CD4-positive, alpha-beta memory T cell (primary cell): Measurements from ENCODE around the gene ST6GALNAC3. TPM values are rescaled to one million over a fixed set of nuclear protein-coding genes. Genes with fewer than 3 reads are reported as not detected.

Experiments used
- CTCF ChIA-PET: fragments of 350-600 bp; sonication (Branson Sonifier 250); formaldehyde crosslinking; loops from one replicate; lab custom pipeline; 2021; ENCODE audit warnings: inconsistent platforms; ENCODE audit not compliant: partially characterized antibody; lab: Charles Lee
- POLR2A ChIA-PET: fragments of 350-600 bp; sonication (Branson Sonifier 250); formaldehyde crosslinking; loops from one replicate; lab custom pipeline; 2021; ENCODE audit not compliant: partially characterized antibody; lab: Charles Lee
- DNase-seq, 5 donors: peaks; one replicate each; pipeline versions ENCODE4 v3.0.0 to v3.0.0-alpha.2; 2020 to 2022; ENCODE audit warnings: mixed read lengths in 1 of 5
- H3K27ac ChIP-seq: one replicate; pipeline ENCODE4 v1.7.0; 2013; ENCODE audit warnings: low read depth, low read length
- H3K27me3 ChIP-seq: 2 replicates; pipeline ENCODE4 v1.7.0; 2013; ENCODE audit warnings: mild to moderate bottlenecking, low read length, moderate library complexity; ENCODE audit not compliant: insufficient read depth
- H3K36me3 ChIP-seq: 2 replicates; pipeline ENCODE4 v1.7.0; 2013; ENCODE audit warnings: mild to moderate bottlenecking, low read length, moderate library complexity; ENCODE audit not compliant: insufficient read depth
- H3K4me1 ChIP-seq: 2 replicates; pipeline ENCODE4 v1.7.0; 2013; ENCODE audit warnings: mild to moderate bottlenecking, low read length, moderate library complexity; ENCODE audit not compliant: insufficient read depth
- H3K4me3 ChIP-seq, 2 donors: one replicate each; pipeline ENCODE4 v1.7.0; 2013; ENCODE audit warnings: low read length in 2 of 2, mild to moderate bottlenecking in 1 of 2
- H3K9me3 ChIP-seq, 2 donors: one replicate each; pipeline ENCODE4 v1.7.0; 2013; ENCODE audit warnings: low read length in 2 of 2, control low read depth in 1 of 2; ENCODE audit not compliant: control insufficient read depth in 1 of 2
- H3K27ac Mint-ChIP-seq, 7 donors: one replicate each; pipeline ENCODE4 v1.8.0; 2020 to 2021; ENCODE audit warnings: mixed read lengths in 7 of 7, mild to moderate bottlenecking in 6 of 7, inconsistent platforms in 3 of 7, moderate library complexity in 3 of 7
- H3K27me3 Mint-ChIP-seq, 2 donors: one replicate each; pipeline ENCODE4 v1.8.0; 2020 to 2021; ENCODE audit warnings: mixed read lengths in 2 of 2
- H3K36me3 Mint-ChIP-seq, 2 donors: one replicate each; pipeline ENCODE4 v1.8.0; 2020 to 2021; ENCODE audit warnings: mixed read lengths in 2 of 2, inconsistent platforms in 1 of 2, mild to moderate bottlenecking in 1 of 2
- H3K4me1 Mint-ChIP-seq, 4 donors: one replicate each; pipeline ENCODE4 v1.8.0; 2020 to 2021; ENCODE audit warnings: mixed read lengths in 4 of 4, mild to moderate bottlenecking in 1 of 4
- H3K4me3 Mint-ChIP-seq, 8 donors: one replicate each; pipeline ENCODE4 v1.8.0; 2020 to 2021; ENCODE audit warnings: mixed read lengths in 8 of 8, mild to moderate bottlenecking in 7 of 8, moderate library complexity in 6 of 8, inconsistent platforms in 3 of 8
- H3K9me3 Mint-ChIP-seq, 8 donors: one replicate each; pipeline ENCODE4 v1.8.0; 2020 to 2021; ENCODE audit warnings: mixed read lengths in 8 of 8, mild to moderate bottlenecking in 5 of 8, inconsistent platforms in 3 of 8, moderate library complexity in 1 of 8
- intact Hi-C: fragments of 100-400 bp; cut with micrococcal nuclease; formaldehyde crosslinking; loops from one replicate; pipeline ENCODE4 v1.15.1; 2023
- polyA plus RNA-seq, 2 donors: library from polyadenylated mRNA; unstranded; fragments of 300-500 nt; fragmentation: Illumina TruSeq; gene quantifications; one replicate each; pipeline ENCODE4 v1.2.3, GENCODE V29; 2021
- total RNA-seq, 2 experiments: library from RNA; stranded (reverse); gene quantifications; one replicate each; pipeline ENCODE4 v1.2.3, GENCODE V29; 2021

ST6GALNAC3 gene
- total and polyA plus RNA-seq, 4 experiments from 2014 or later, result 0.47 to 1.2 (median 1.1) TPM; not detected in 1

DNA sequence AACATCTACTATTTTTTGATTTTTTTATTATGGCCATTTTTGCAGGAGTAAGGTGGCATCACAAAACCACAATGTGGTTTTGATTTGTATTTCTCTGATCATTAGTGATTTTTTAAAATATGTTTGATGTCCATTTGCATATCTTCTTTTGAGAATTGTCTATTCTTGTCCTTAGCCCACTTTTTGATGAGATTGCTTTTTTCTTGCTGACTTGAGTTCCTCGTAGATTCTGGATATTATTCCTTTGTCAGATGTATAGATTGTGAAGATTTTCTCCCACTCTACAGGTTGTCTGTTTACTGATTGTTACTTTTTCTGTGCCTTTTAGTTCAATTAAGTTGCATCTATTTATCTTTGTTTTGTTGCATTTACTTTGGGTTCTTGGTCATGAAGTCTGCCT lies 375.7 kb downstream of the ST6GALNAC3 start:
- Histone ChIP-seq H3K9me3 (no peaks in the 10 kb centered on the region), H3K4me3 (no peak overlapping the region), H3K4me1 (no peaks in the 10 kb centered on the region), H3K27ac (no peak overlapping the region), H3K36me3 (no peaks in the 10 kb centered on the region), H3K27me3 (no peaks in the 10 kb centered on the region)
- peaks cover 0 to 38% (median 16%) of the 10 kb centered on the region in 8 donors for H3K9me3 Mint-ChIP-seq
- no peak overlapping the region for H3K27ac Mint-ChIP-seq
- intact Hi-C loops, result no loop called here
- ChIA-PET POLR2A (no interaction called here), CTCF (no interaction called here)
- no peak overlapping the region for H3K4me3 Mint-ChIP-seq
- no peaks in the 10 kb centered on the region for H3K4me1 Mint-ChIP-seq
- no peaks in the 10 kb centered on the region for H3K36me3 Mint-ChIP-seq
- H3K27me3 Mint-ChIP-seq, result no peaks in the 10 kb centered on the region
- no peak for DNase-seq

- Mint-ChIP-seq H3K27ac (no peak overlapping the region), H3K9me3 (peaks cover 0 to 5% (median under 1%) of the 10 kb centered on the region in 8 donors), H3K36me3 (no peaks in the 10 kb centered on the region), H3K4me1 (peaks cover 0 to 2% (median 0%) of the 10 kb centered on the region in 4 donors), H3K27me3 (peaks cover 0 to 2% of the 10 kb centered on the region in 2 donors), H3K4me3 (no peak overlapping the region)
- no peaks in the 10 kb centered on the region for H3K36me3 ChIP-seq
- intact Hi-C loops, result no loop called here
- H3K4me3 ChIP-seq, result no peak overlapping the region
- H3K27ac ChIP-seq, result no peak overlapping the region
- no peaks in the 10 kb centered on the region for H3K4me1 ChIP-seq
- no peaks in the 10 kb centered on the region for H3K9me3 ChIP-seq
- CTCF ChIA-PET, result no interaction called here
- POLR2A ChIA-PET, result no interaction called here
- no peak for DNase-seq
- H3K27me3 ChIP-seq, result no peaks in the 10 kb centered on the region
Measured at GRCh38 chr1:76463278-76463677, 388.7 kb downstream of the ST6GALNAC3 start.

DNA sequence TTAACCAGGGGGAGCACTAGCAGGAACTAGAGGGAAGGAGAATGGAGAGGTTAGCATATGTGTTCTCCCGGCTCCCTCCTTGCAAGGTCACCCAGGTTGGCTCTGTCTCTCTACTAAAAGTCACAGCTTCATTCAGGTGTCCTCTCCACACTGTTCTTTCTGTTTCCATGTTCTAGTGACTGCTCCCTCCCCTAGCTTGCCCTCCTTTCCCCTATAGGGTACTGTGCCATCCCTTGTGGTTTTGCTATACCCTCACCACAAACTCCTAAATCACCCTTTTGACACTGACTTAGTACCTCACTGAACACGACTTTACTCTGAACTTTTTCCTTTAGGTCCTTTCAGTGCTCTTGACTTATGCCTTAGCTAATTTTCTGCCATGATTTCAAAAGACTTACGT lies 389.3 kb downstream of the ST6GALNAC3 start:
- CTCF ChIA-PET, result no interaction called here
- DNase-seq, result no peak
- Histone ChIP-seq H3K36me3 (no peaks in the 10 kb centered on the region), H3K27ac (no peak overlapping the region), H3K27me3 (no peaks in the 10 kb centered on the region), H3K4me3 (no peak overlapping the region), H3K4me1 (no peaks in the 10 kb centered on the region), H3K9me3 (no peaks in the 10 kb centered on the region)
- Mint-ChIP-seq H3K27me3 (peaks cover 0 to 2% of the 10 kb centered on the region in 2 donors), H3K4me3 (no peak overlapping the region), H3K4me1 (peaks cover 0 to 2% (median 0%) of the 10 kb centered on the region in 4 donors), H3K36me3 (no peaks in the 10 kb centered on the region), H3K9me3 (peaks cover 0 to 5% (median under 1%) of the 10 kb centered on the region in 8 donors), H3K27ac (no peak overlapping the region)
- POLR2A ChIA-PET, result no interaction called here
- intact Hi-C loops, result no loop called here

GRCh38 chr1:76465030-76465429 lies 390.5 kb downstream of the ST6GALNAC3 start:
- H3K36me3 Mint-ChIP-seq, result no peaks in the 10 kb centered on the region
- Histone ChIP-seq H3K9me3 (no peaks in the 10 kb centered on the region), H3K4me1 (no peaks in the 10 kb centered on the region), H3K27me3 (no peaks in the 10 kb centered on the region), H3K4me3 (no peak overlapping the region), H3K36me3 (no peaks in the 10 kb centered on the region), H3K27ac (no peak overlapping the region)
- peaks cover 0 to 4% (median 0%) of the 10 kb centered on the region in 8 donors for H3K9me3 Mint-ChIP-seq
- ChIA-PET CTCF (no interaction called here), POLR2A (no interaction called here)
- H3K4me1 Mint-ChIP-seq, result peaks cover 0 to 2% (median 0%) of the 10 kb centered on the region in 4 donors
- no peak overlapping the region for H3K4me3 Mint-ChIP-seq
- H3K27me3 Mint-ChIP-seq, result peaks cover 0 to 2% of the 10 kb centered on the region in 2 donors
- intact Hi-C loops, result no loop called here
- no peak for DNase-seq
- no peak overlapping the region for H3K27ac Mint-ChIP-seq

- Mint-ChIP-seq H3K9me3 (peaks cover 0 to 2% (median 0%) of the 10 kb centered on the region in 8 donors), H3K4me3 (no peak overlapping the region), H3K27me3 (peaks cover 0 to 2% of the 10 kb centered on the region in 2 donors), H3K4me1 (no peaks in the 10 kb centered on the region), H3K27ac (no peak overlapping the region), H3K36me3 (no peaks in the 10 kb centered on the region)
- ChIA-PET CTCF (no interaction called here), POLR2A (no interaction called here)
- Histone ChIP-seq H3K4me1 (no peaks in the 10 kb centered on the region), H3K36me3 (no peaks in the 10 kb centered on the region), H3K27ac (no peak overlapping the region), H3K27me3 (no peaks in the 10 kb centered on the region), H3K4me3 (no peak overlapping the region), H3K9me3 (no peaks in the 10 kb centered on the region)
- intact Hi-C loops, result no loop called here
- DNase-seq, result no peak
Measured at GRCh38 chr1:76470166-76470565, 395.6 kb downstream of the ST6GALNAC3 start.

GRCh38 chr1:76471536-76471935 lies 397.0 kb downstream of the ST6GALNAC3 start:
- ChIA-PET CTCF (no interaction called here), POLR2A (no interaction called here)
- H3K36me3 Mint-ChIP-seq, result no peaks in the 10 kb centered on the region
- H3K9me3 ChIP-seq, result no peaks in the 10 kb centered on the region
- intact Hi-C loops, result no loop called here
- no peak overlapping the region for H3K4me3 Mint-ChIP-seq
- H3K4me1 Mint-ChIP-seq, result no peaks in the 10 kb centered on the region
- no peaks in the 10 kb centered on the region for H3K27me3 Mint-ChIP-seq
- H3K4me3 ChIP-seq, result no peak overlapping the region
- peaks cover 0 to 3% (median under 1%) of the 10 kb centered on the region in 8 donors for H3K9me3 Mint-ChIP-seq
- no peaks in the 10 kb centered on the region for H3K4me1 ChIP-seq
- no peaks in the 10 kb centered on the region for H3K36me3 ChIP-seq
- H3K27me3 ChIP-seq, result no peaks in the 10 kb centered on the region
- no peak overlapping the region for H3K27ac ChIP-seq
- no peak for DNase-seq
- no peak overlapping the region for H3K27ac Mint-ChIP-seq

- Mint-ChIP-seq H3K4me1 (no peaks in the 10 kb centered on the region), H3K4me3 (no peak overlapping the region), H3K27ac (no peak overlapping the region), H3K9me3 (peaks cover 0 to 3% (median 2%) of the 10 kb centered on the region in 8 donors), H3K36me3 (no peaks in the 10 kb centered on the region), H3K27me3 (no peaks in the 10 kb centered on the region)
- Histone ChIP-seq H3K4me1 (no peaks in the 10 kb centered on the region), H3K27ac (no peak overlapping the region), H3K36me3 (no peaks in the 10 kb centered on the region), H3K4me3 (no peak overlapping the region), H3K27me3 (no peaks in the 10 kb centered on the region), H3K9me3 (no peaks in the 10 kb centered on the region)
- intact Hi-C loops, result no loop called here
- ChIA-PET POLR2A (no interaction called here), CTCF (no interaction called here)
- no peak for DNase-seq
Measured at GRCh38 chr1:76473591-76473990, 399.0 kb downstream of the ST6GALNAC3 start.

DNA sequence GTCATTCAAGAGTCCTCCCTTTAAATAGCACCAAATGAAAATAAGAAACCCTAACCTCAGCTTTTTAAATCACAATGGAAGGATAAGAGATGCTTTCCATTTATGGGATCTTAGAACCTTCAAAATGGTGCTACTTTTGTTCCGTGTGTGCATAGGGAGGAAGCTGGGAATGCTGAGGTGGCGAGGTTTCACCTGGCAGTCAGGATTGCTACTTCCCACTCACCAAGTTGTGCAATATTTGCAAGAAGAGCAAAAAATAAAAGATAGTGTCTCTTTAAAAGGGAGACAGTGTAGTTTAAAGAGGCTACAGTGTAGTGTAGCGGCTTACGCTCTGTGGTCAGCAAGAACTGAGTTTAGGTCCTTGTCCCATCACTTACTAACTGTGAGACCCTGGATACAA lies 400.4 kb downstream of the ST6GALNAC3 start:
- no peak overlapping the region for H3K4me3 Mint-ChIP-seq
- H3K9me3 Mint-ChIP-seq, result peaks cover 0 to 5% (median 2%) of the 10 kb centered on the region in 8 donors
- H3K36me3 ChIP-seq, result no peaks in the 10 kb centered on the region
- CTCF ChIA-PET, result no interaction called here
- H3K27me3 ChIP-seq, result no peaks in the 10 kb centered on the region
- H3K27me3 Mint-ChIP-seq, result no peaks in the 10 kb centered on the region
- DNase-seq, result no peak
- intact Hi-C loops, result no loop called here
- no peaks in the 10 kb centered on the region for H3K4me1 ChIP-seq
- no peaks in the 10 kb centered on the region for H3K36me3 Mint-ChIP-seq
- no peaks in the 10 kb centered on the region for H3K4me1 Mint-ChIP-seq
- no peak overlapping the region for H3K27ac ChIP-seq
- H3K4me3 ChIP-seq, result no peak overlapping the region
- H3K9me3 ChIP-seq, result no peaks in the 10 kb centered on the region
- POLR2A ChIA-PET, result no interaction called here
- H3K27ac Mint-ChIP-seq, result no peak overlapping the region
